ENCODE results near the gene CATSPERE. TPM values are rescaled to one million over a fixed set of nuclear protein-coding genes. Genes with fewer than 3 reads are reported as not detected.

The CATSPERE gene
- total RNA-seq, 1 donor: 0.94 TPM

GRCh38 chr1:244614113-244614836, 153.2 kb downstream of the CATSPERE start:
- Histone ChIP-seq H3K4me3 (ENCODE audit: low read length) (no peak overlapping the region), H3K4me1 (ENCODE audit: insufficient read depth, low read length) (no peaks in the 10 kb centered on the region), H3K27me3 (ENCODE audit: insufficient read depth, low read length) (no peaks in the 10 kb centered on the region), H3K9me3 (ENCODE audit: low read depth, low read length) (no peaks in the 10 kb centered on the region)

- Histone ChIP-seq H3K9me3 (ENCODE audit: low read depth, low read length) (no peaks in the 10 kb centered on the region), H3K4me1 (ENCODE audit: insufficient read depth, low read length) (no peaks in the 10 kb centered on the region), H3K27me3 (ENCODE audit: insufficient read depth, low read length) (no peaks in the 10 kb centered on the region), H3K4me3 (ENCODE audit: low read length) (no peak overlapping the region)
Observed at GRCh38 chr1:244614879-244615278, 153.8 kb downstream of the CATSPERE start.

GRCh38 chr1:244615301-244615700, 154.2 kb downstream of the CATSPERE start:
- Histone ChIP-seq H3K4me3 (ENCODE audit: low read length) (no peak overlapping the region), H3K9me3 (ENCODE audit: low read depth, low read length) (no peaks in the 10 kb centered on the region), H3K27me3 (ENCODE audit: insufficient read depth, low read length) (no peaks in the 10 kb centered on the region), H3K4me1 (ENCODE audit: insufficient read depth, low read length) (no peaks in the 10 kb centered on the region)

GRCh38 chr1:244626709-244627108, 165.6 kb downstream of the CATSPERE start:
- Histone ChIP-seq H3K27me3 (ENCODE audit: insufficient read depth, low read length) (no peaks in the 10 kb centered on the region), H3K4me1 (ENCODE audit: insufficient read depth, low read length) (no peaks in the 10 kb centered on the region), H3K4me3 (ENCODE audit: low read length) (no peak overlapping the region), H3K9me3 (ENCODE audit: low read depth, low read length) (no peaks in the 10 kb centered on the region)

DNA sequence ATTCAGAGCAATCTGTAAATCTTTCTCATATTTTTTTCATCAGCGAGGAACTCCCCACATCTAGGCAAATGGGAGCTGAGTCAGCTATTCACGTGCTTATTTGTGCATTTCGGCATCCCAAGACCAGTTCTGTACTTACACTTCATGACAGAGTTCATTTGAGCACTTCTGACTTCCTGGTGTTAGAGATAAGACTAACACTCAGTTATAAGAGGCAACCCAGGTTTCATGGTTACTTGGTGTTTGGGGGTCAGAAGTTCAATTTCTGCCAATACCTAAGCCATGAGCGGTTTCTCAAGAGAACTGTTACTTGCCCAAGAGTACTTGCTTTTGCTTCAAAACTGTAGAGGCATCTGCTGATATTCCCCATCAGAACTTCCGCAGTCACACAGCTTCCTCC, 167.7 kb downstream of the CATSPERE start:
- no peak overlapping the region for H3K4me3 ChIP-seq (ENCODE audit: low read length)
- H3K4me1 ChIP-seq (ENCODE audit: insufficient read depth, low read length): no peaks in the 10 kb centered on the region
- no peaks in the 10 kb centered on the region for H3K27me3 ChIP-seq (ENCODE audit: insufficient read depth, low read length)
- no peaks in the 10 kb centered on the region for H3K9me3 ChIP-seq (ENCODE audit: low read depth, low read length)

DNA sequence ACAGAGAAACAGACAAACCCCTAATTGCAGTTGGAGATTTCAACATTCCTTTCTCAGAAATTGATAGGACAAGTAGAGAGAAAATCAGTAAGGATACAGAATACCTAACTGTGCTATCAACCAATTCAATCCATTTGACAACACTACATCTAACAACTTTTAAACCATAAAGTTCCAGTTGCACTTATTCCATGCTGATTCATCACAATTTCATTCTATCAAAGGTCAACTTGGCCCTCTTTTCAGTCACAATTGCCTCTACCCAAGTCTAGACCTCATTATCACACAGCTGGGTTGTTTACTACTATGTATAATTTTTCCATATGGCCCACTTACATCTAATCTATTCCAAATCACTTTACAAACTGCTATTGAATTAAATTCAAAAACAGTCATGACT, 172.1 kb downstream of the CATSPERE start:
- no peaks in the 10 kb centered on the region for H3K9me3 ChIP-seq (ENCODE audit: low read depth, low read length)
- H3K27me3 ChIP-seq (ENCODE audit: insufficient read depth, low read length): no peaks in the 10 kb centered on the region
- H3K4me3 ChIP-seq (ENCODE audit: low read length): no peak overlapping the region
- H3K4me1 ChIP-seq (ENCODE audit: insufficient read depth, low read length): no peaks in the 10 kb centered on the region

DNA sequence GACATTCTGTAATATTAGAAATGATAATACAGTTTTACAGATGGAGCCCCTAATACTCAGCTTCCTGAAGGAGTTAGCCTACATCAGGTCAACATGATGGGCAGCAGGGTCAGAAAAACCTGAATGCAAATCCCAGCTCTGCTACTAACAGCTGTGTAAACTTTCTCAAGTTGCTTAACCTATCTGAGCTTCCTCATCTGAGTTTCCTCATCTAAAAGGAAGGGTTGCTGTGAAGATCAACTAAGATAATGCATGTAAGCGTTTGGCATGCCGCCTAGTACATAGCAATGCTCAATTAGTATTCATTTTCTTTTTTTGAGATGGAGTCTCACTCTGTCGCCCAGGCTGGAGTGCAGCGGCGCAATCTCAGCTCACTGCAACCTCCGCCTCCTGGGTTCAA, 173.5 kb downstream of the CATSPERE start:
- Histone ChIP-seq H3K4me1 (ENCODE audit: insufficient read depth, low read length) (no peaks in the 10 kb centered on the region), H3K4me3 (ENCODE audit: low read length) (no peak overlapping the region), H3K9me3 (ENCODE audit: low read depth, low read length) (no peaks in the 10 kb centered on the region), H3K27me3 (ENCODE audit: insufficient read depth, low read length) (no peaks in the 10 kb centered on the region)

DNA sequence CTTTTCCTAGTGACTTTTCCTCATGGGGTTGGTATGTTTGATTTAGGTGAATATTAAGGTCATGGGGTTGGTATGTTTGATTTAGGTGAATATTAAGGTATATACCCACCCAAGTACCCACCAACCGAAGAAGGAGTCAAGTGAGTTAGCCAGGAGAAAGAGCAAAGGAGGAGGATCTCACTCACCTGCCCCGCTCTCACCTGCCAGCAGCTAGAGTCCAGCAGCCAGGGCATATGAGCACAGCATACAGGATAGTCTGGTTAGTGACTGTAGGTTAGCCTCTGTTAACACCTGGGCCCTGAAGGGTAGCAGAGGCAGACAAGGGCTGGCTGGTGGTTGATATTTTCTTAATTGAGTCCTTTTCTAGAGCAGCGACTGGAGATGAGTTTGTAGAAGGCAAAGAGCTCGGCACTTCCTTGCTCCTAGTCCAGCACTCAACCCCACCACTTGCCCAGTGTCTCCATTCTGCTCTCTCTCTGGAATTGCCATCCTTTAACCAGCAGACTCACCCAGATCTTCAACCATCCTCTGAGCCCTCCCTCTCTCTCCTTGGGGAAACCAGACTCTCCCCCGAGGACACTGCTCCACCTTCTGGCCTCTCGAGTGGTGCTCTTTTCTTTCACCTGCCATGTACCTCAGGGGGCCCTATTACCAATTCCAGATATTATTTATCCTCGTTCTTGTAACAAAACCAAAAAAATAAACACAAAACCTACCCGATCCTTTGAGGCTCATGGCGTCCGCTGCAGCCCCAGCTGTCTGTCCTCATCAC, 175.6 kb downstream of the CATSPERE start:
- H3K9me3 ChIP-seq (ENCODE audit: low read depth, low read length): no peaks in the 10 kb centered on the region
- H3K4me3 ChIP-seq (ENCODE audit: low read length): no peak overlapping the region
- H3K27me3 ChIP-seq (ENCODE audit: insufficient read depth, low read length): peaks cover 3% of the 10 kb centered on the region
- no peaks in the 10 kb centered on the region for H3K4me1 ChIP-seq (ENCODE audit: insufficient read depth, low read length)

DNA sequence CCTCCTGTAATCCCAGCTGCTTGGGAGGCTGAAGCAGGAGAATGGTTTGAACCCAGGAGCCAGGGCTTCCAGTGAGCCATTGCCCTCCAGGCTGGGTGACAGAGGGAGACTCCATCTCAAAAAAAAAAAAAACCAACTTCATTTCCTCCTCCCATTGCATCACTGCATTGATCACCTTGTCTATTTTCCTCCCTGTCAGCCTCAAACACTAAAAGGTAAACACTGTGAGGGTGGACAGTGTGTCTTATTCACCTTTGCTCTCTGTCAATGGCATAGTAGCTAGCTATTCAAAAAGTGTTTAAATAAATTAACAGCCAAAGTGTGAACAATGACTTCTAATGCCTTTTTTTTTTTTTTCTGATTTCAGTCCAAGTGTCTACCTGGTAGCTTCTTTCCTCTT, 178.5 kb downstream of the CATSPERE start:
- Histone ChIP-seq H3K4me3 (ENCODE audit: low read length) (no peak overlapping the region), H3K9me3 (ENCODE audit: low read depth, low read length) (no peaks in the 10 kb centered on the region), H3K4me1 (ENCODE audit: insufficient read depth, low read length) (no peaks in the 10 kb centered on the region)

GRCh38 chr1:244640917-244641316, 179.8 kb downstream of the CATSPERE start:
- H3K27me3 ChIP-seq (ENCODE audit: insufficient read depth, low read length): peaks cover 3% of the 10 kb centered on the region
- H3K4me1 ChIP-seq (ENCODE audit: insufficient read depth, low read length): no peaks in the 10 kb centered on the region
- no peaks in the 10 kb centered on the region for H3K9me3 ChIP-seq (ENCODE audit: low read depth, low read length)
- no peak overlapping the region for H3K4me3 ChIP-seq (ENCODE audit: low read length)

More for the DNA sequence above, 178.5 kb downstream of the CATSPERE start:
- H3K27me3 ChIP-seq (ENCODE audit: insufficient read depth, low read length): peaks cover 3% of the 10 kb centered on the region

- H3K4me3 ChIP-seq (ENCODE audit: low read length): no peak overlapping the region
- no peaks in the 10 kb centered on the region for H3K4me1 ChIP-seq (ENCODE audit: insufficient read depth, low read length)
- peaks cover 3% of the 10 kb centered on the region for H3K27me3 ChIP-seq (ENCODE audit: insufficient read depth, low read length)
- H3K9me3 ChIP-seq (ENCODE audit: low read depth, low read length): no peaks in the 10 kb centered on the region
Observed at GRCh38 chr1:244642526-244642925, 181.5 kb downstream of the CATSPERE start.

GRCh38 chr1:244642988-244643387, 181.9 kb downstream of the CATSPERE start:
- no peaks in the 10 kb centered on the region for H3K4me1 ChIP-seq (ENCODE audit: insufficient read depth, low read length)
- no peak overlapping the region for H3K4me3 ChIP-seq (ENCODE audit: low read length)
- no peaks in the 10 kb centered on the region for H3K9me3 ChIP-seq (ENCODE audit: low read depth, low read length)

GRCh38 chr1:244645414-244645813, 184.3 kb downstream of the CATSPERE start:
- Histone ChIP-seq H3K4me3 (ENCODE audit: low read length) (no peak overlapping the region), H3K27me3 (ENCODE audit: insufficient read depth, low read length) (peaks cover 3% of the 10 kb centered on the region), H3K9me3 (ENCODE audit: low read depth, low read length) (no peaks in the 10 kb centered on the region), H3K4me1 (ENCODE audit: insufficient read depth, low read length) (no peaks in the 10 kb centered on the region)

More at GRCh38 chr1:244642988-244643387, 181.9 kb downstream of the CATSPERE start:
- H3K27me3 ChIP-seq (ENCODE audit: insufficient read depth, low read length): peaks cover 3% of the 10 kb centered on the region

GRCh38 chr1:244645890-244646289, 184.8 kb downstream of the CATSPERE start:
- H3K4me3 ChIP-seq (ENCODE audit: low read length): no peak overlapping the region
- no peaks in the 10 kb centered on the region for H3K27me3 ChIP-seq (ENCODE audit: insufficient read depth, low read length)

GRCh38 chr1:244647819-244648218, 186.7 kb downstream of the CATSPERE start:
- Histone ChIP-seq H3K9me3 (ENCODE audit: low read depth, low read length) (no peaks in the 10 kb centered on the region), H3K4me1 (ENCODE audit: insufficient read depth, low read length) (peaks cover 6% of the 10 kb centered on the region), H3K4me3 (ENCODE audit: low read length) (no peak overlapping the region), H3K27me3 (ENCODE audit: insufficient read depth, low read length) (no peaks in the 10 kb centered on the region)

More at GRCh38 chr1:244645890-244646289, 184.8 kb downstream of the CATSPERE start:
- H3K9me3 ChIP-seq (ENCODE audit: low read depth, low read length): no peaks in the 10 kb centered on the region
- no peaks in the 10 kb centered on the region for H3K4me1 ChIP-seq (ENCODE audit: insufficient read depth, low read length)

Measured in mononuclear cell (primary cell).